LHCN-M2 (cell line): ENCODE data around the gene SERPINA5. TPM values are rescaled to one million over a fixed set of nuclear protein-coding genes. Genes with fewer than 3 reads are reported as not detected.
"Not testable (repeated sequence)": the region's sequence is repeated elsewhere in the genome, so short reads cannot be mapped to it uniquely, and the experiment has no call there.

ENCODE experiments used
- DNase-seq: peaks from one replicate; pipeline ENCODE4 v3.0.0-alpha.2; 2012; ENCODE audit warnings: low read depth
- total RNA-seq: library from RNA; depleted of rRNA; stranded (reverse); fragments of >200 nt; gene quantifications from 2 replicates; pipeline ENCODE4 v1.2.3, GENCODE V29; 2014

Gene SERPINA5
- total RNA-seq, 1 experiment from 2014 or later = 0.06 TPM

DNA sequence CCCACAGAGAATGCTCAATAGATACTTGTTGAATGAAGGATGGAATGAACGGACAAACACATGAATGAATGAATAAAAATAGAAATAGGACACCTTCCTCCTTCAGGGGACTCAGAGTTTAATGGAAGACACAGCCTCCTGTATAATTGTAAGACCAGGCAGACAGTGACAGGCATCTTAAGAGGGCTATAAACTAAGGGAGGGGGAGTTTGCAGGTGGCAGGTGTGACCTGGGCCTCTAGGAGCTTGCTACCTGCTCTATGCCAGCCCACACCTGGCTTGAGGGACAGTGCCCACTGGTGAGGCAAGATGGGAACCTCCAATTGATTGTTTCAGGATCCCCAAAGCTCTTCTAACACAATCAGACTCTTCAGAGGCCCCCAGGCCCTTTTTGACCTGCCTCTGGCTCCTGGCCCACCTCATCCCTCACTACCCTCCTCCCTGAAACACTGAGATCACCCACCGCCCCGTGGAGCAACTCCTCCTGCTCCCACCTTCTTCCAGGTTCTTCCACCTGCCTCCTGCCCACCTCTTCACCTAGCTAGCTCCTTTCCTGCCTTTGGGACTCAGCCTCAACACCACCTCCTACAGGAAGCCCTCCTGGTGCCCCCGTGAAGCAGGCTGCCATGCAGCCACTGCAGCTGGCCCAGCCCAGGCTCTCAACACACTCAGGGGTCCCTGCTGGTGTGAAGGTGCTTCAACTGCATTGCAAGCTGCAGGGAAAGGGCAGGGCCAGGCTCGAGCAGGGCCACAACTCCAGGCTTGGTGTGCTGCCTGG is 40.3 kb downstream of the SERPINA5 start:
- no peak for DNase-seq

DNA sequence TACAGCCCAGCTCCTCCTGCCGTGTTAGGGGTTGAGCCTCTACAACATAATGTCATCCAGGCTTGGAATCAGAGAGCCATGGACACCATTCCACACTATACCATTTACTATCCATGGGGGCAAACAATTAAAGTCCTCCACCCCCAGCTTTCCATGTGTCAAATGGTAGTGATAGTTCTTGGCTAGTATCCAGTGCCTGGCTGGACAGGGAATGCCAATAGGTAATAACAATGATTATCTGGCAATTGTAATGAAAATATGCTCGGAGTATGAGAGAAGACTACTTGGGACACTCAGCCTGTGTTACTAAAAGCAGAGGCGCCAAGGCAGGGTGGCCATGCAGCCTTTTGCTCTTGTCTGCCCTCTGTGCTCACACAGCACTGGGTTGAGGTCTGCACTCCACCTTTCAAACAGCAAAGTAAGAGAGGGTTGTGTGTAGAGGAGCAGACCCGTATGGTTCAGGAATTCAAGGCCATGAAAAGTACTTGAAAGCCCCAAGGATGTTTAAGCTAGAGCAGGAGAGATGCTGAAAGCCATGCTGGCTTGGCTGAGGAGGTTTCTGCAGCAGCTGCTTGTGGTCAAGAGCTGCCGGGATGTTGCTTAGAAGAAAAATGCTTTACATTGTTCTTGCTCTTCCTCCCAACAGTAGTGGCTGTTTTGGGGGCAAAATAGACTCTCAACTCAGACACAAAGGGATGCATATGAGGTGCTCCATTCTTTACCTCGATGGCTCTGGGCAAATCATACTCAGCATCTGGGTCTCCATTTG is 41.6 kb downstream of the SERPINA5 start:
- DNase-seq = peak; percentile 17

DNA sequence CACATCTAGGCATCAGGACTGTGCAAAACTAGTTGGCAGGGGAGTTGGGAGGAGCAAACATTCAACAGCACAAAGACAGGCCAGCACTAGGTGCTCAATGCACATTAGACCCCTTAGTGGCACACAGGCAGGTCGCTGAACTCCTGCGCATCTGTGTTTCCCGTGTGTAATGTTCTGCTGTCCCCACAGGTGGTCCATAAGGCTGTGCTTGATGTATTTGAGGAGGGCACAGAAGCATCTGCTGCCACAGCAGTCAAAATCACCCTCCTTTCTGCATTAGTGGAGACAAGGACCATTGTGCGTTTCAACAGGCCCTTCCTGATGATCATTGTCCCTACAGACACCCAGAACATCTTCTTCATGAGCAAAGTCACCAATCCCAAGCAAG is 42.2 kb downstream of the SERPINA5 start:
- no peak for DNase-seq

DNA sequence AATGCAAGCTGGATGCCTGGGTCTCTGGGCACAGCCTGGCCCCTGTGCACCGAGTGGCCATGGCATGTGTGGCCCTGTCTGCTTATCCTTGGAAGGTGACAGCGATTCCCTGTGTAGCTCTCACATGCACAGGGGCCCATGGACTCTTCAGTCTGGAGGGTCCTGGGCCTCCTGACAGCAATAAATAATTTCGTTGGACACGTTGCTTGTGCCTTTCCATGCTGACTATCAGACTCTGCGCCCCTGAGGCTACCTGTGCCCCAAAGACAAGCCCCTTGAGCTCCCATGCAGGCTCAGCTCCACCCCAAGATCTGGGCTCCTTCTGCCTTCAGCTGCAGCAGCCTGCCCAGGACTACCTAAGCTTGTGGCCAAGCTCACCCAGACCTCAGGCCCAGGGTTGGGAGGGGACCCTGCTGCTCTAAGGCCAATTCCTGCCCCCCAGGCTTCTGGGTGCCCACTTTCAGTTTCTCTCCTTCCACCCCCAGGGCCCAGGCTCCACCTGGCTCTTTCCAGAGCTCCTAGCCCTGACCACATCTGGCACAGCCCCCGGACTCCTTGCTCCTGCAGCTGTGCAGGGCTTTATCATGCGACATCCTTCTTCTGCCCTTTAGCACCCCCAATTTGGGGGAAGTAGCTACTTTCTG is 42.8 kb downstream of the SERPINA5 start:
- DNase-seq = no peak

DNA sequence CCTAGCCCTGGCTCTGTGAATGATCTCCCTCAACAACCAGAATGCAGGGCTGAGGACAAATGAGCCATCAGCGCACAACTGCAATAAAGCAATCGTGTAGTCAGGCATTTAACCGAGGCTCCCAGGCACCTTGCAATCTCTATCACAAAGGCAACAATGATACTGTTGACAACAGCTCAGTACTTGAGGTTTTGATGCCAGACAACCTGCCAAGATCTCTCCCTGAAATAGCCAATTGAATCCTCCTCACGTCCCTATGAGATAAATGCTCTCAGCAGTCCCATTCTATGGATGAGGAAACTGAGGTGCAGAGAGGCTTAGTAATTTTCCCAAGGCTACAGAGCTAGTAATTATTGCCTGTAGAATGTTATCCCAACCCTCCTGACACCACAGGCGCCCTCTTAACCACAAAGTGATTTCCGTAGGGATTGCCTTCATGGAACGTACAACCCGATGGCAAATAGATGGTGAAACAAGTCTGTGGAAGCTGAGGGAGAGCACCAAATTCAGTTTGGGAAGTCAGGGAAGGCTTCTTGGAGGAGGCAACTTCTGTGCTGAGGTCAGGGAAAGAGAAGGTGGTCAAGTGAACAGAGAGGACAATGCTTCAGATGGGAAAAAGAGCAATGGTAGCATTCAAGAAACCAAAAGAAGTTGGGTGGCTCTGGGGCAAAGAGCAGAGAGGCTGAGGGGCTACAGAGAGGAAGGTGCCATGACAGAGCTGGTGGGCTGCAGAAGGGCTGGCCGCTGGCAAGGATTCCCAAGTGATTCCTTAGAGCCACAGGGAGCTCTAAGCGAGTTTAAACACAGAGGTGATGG is 43.5 kb downstream of the SERPINA5 start:
- DNase-seq = no peak

DNA sequence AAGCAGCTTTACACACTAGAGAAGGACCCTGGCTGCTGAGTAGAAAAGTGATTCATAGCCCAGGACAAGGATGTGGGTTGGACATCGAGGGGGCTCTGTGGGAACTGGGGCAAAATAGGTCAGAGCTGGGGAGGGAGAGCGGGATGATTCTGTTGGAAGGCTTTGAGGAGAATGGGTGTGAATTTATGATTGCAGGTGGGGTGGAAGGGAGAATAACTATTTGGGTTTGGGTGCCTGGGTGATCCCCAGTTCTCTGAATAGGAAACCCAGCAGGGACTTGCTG is 44.1 kb downstream of the SERPINA5 start:
- no peak for DNase-seq

DNA sequence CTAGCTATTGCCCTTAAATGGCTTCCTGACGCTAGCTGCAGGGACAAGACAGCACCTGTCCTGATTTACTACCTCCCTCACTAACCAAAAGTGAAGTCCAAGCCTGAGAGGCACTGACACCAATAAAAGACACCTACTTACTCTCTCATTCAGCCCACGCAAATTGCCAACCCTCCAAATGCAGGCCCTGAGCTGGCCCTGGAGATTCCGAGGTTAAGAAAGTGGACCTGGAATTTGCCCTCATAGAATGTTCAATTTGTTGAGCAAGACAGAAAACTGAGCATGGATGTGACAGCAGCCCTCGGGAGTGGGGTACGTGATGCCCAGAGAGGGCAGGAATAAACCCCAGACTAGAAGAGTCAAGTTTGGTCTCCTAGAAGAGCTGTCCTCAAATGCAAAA is 47.4 kb downstream of the SERPINA5 start:
- DNase-seq = no peak

DNA sequence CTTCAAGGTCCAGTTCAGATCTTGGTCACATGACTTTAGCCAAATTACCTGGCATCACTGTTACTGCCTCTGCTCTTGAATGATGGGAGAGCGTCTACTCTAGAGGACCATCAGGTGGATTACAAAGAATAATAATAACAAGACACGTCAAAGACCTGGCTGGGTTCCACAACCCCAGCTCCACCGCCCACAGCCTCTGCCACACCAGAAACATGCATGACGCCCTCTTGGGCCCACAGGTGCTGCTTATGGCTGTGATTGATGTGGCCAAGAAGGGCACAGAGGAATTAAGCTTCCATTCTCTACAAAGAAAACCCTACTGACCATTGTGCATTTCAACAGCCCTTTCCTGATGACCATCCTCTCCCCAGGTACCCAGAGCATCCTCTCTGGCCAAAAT is 49.2 kb downstream of the SERPINA5 start:
- no peak for DNase-seq

DNA sequence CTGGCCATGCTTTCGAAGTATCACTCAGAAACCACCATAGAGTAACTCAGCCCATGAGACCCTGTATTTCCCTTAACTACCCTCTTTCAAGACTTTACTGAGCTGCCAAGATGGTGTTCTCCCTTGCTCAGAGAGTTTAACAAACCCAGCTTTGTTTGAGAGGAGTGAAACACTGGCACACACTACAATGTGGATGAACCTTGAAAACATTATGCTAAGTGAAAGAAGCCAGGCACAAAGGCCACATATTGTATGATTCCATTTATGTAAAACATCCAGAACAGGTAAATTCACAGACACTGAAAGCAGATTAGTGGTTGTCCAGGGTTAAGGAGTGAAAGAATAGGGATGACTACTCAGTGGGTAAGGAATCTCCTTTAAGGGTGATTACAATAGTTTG is 49.8 kb downstream of the SERPINA5 start:
- no peak for DNase-seq

DNA sequence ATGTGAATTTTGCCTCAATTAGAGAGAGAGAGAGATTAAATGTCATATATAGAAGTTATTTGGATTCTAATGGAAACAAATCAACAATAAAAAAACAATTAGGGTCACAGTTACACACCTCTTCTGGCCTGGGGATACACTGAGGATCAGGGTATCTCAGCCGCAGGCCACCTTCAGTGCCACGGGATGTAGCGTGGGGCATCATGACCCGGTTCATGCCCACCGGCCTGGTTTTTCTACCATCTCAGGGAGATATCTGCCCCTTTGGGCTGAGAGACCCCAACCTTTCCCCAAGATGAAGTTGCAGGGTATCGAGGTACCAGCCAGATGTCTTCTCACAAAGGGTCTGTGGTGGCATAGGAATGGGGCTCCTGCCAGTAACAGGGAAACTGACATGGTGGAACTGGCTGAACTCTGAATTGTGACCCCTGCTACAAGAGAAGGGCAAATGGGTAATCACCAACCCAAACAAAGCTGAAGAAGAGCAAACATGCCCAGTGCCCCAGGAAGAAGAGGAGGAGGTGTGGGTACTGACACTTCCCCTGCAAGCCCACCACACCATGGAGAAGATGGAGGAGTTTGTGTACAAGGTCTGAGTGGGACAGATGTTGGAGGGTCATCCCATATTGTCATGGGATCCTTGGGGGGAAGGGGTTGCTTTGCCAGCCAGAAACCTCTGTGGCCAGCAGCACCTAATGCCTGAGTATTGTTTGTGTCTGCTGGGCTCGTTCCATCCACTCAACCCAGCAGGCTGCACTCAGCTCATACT is 50.5 kb downstream of the SERPINA5 start:
- DNase-seq = no peak

DNA sequence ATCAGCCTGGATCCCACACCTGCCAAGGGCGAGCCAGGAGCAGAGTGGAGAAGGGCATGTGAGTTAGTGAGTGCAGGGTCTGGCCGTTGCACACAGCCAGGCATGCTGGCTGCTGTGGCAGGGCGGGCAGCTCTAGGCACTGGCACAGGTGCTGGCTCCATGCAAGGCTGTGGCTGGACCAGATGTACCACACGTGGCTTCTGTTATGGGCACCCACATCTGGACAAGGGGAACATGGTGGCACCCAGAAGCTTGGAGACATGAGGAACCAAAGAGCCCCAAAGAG is 51.0 kb downstream of the SERPINA5 start:
- DNase-seq = no peak

DNA sequence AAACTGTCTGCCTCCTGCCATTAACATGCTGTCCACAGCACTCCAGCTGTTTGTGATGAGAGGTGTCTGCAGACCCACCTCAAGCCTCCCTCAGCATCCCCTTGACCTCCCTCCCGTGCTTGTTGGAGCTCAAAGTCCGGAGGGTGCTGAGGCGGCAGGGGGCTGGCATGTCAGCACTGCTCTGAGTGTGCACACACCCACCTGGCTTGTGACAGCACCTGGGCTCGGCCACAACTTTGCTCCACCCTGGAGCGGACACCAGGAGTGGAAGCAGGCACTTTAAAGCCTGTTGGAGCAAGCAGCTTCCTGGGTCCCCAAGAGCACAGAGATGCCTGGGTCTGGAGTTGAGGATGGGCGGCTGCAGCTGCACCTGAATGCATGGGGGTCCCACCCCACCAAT is 51.9 kb downstream of the SERPINA5 start:
- DNase-seq = no peak

DNA sequence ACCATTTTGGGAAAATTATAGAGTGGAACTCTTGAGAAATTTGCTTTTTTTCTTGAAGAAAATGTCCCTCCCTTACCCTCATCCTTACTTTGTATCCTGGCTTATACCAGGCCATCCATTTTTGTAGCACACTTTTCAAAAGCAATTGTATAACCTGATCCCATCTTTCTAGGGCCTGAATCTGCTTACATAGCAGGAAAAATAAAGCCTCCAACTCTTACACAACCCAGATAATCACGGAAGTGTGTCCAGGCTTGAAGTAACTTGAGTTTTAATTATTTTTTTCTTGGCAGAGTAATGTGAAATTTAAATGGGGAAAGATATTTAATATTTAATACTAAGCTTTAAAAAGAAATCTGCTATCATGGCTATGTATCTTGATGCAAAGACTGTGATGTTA is 53.9 kb downstream of the SERPINA5 start:
- no peak for DNase-seq

DNA sequence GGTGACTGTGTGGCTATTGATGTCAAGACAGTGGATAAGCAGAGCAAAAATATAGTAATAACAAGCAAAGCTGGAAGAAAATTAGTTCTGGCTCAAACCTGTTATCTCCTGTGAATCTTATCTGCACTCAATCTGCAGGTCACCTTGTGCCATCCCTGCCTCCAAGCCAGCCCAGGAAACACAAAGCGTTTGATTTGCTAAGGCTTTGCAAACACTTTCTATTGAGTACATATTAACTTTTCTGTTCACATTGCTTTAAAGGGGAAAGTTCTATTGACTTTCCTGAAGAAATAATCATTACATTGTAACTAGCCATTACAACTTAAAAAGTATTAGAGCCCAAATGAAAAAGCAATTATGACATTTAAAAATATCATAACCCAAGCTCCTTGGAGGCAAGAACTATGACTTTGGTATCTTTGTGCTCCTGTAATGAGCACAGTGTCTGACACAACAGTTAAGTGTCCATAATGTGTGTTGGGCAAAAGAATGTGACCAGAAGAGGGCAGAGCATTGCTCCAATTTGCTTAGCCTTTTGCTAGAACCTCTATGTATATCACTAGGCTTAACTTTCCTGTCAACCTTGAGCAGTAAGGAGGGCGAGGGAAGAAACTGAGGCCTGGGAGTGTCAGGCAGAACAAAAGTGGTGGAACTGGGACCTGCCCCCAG is 55.7 kb downstream of the SERPINA5 start:
- DNase-seq = no peak

DNA sequence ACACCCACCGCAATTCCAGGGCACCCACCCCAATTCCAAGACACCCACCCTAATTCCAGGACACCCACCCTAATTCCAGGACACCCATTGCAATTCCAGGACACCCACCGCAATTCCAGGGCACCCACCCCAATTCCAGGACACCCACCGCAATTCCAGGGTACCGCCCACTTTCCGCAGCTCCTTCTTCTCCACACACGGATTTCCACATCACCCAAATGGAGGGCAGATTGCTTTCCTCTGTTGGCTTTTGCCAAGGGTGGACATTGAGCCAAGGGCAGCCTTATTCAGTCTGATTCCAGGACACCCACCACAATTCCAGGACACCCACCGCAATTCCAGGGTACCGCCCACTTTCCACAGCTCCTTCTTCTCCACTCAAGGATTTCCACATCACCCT is 56.6 kb downstream of the SERPINA5 start:
- DNase-seq = not testable (repeated sequence)

DNA sequence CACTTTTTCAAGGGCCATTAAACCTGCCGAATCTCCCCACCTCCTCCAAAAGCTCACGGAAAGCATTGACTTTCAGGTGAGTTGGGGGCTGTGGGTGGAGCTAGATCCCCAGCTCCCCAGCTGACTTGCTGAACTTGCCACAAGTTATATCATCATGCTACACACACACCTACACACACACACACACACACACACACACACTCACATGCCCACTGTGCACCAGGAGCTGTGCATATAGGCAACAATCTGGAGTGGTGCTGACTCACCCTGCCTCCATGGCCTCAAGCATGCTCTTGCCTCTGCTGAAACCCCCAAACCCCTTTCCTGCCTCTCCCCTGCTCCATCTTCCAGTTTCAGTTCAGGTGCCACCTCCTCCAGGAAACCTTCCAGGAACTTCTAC is 57.1 kb downstream of the SERPINA5 start:
- DNase-seq = no peak

DNA sequence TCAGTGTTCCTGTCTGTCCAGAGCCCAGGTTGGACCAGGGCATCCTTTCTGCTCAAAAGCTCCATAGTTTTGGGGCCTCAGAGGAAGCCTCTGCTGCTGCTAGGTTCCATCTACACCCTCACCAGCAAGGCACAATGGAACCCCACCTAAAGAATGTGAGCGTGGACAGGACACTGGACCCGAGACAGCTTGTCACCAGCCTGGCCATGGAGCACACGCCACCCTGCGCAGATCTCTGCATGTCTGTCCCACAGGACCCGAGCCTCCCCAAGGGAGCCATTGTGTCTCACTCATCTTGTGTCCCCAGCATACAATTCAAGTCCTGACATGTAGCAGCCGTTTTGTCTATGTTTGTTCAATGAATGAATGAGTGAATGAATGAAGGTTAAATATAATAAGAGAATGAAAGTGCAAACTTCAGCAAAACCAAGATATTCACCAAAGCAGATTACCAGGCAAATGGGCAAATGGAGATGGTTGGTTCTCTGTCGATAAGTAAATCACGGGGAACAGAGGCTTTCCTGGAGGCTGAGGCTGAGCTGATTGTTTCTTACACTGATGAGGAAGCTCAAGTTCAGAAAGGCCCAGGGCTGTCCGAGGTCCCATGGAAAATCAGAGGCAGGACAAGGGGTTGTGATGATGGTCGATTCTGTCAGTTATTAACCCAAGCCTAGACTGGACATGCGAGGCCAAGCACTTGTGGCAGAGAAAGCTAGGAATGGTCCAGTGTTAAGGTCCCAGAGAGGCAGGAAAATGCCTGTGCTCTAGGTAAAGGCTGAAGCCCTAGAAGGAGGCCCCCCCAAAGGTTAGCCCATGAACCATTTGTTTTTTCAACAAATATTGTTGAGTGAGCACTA is 58.0 kb downstream of the SERPINA5 start:
- no peak for DNase-seq

DNA sequence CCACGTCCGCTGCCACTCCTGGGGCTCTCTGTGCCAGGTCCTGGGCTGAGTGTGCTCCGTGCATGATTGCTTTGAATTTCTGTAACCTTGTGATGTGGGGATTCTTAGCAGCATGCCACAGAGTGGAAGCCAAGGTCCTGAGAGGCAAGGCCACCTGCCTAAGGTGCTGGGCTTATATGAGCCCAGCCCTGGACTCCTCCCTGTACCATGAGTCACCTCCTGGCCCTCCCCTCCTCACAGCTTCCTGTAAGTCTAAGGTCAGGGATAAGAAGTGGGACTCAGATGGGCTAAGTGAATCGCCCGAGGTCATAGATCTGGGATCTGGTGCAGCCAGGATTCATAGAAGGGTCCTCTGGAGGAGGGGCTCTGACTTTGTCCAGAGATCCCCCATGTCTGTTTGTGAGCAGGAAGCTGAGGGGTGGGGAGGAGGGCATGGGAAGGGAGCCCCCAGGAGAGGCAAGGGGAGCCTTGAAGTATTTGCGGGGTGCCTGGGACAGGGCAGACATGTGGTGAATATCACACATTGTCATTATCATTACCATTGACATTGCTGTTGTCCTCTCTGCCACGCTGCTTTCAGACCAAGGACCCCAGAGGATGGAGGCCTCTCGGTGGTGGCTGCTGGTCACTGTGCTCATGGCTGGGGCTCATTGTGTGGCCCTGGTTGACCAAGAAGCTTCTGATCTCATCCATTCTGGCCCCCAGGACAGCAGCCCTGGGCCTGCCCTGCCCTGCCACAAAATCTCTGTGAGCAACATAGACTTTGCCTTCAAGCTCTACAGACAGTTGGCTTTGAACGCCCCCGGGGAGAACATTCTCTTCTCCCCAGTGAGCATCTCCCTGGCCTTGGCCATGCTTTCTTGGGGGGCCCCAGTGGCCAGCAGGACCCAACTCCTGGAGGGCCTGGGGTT is 59.8 kb downstream of the SERPINA5 start:
- DNase-seq = no peak

DNA sequence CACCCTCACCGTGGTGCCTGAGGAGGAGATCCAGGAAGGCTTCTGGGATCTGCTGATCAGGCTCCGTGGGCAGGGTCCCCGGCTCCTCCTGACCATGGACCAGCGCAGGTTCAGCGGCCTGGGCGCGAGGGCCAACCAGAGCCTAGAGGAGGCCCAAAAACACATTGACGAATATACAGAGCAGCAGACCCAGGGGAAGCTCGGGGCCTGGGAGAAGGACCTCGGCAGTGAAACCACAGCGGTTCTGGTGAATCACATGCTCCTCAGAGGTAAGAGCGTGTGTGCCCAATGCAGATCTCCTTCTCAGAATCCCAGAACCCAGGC is 60.4 kb downstream of the SERPINA5 start:
- DNase-seq = no peak
